NCI-H510A (cell line): Measurements from ENCODE around the gene ERC2.

Source experiments
- DNase-seq: peaks from one replicate; lab custom pipeline; 2025; lab: John Stamatoyannopoulos, UW

Gene ERC2

GRCh38 chr3:55711646-55712045 lies 756.6 kb downstream of the ERC2 start:
- DNase-seq, result no peak

GRCh38 chr3:55709411-55710012 lies 758.8 kb downstream of the ERC2 start:
- no peak for DNase-seq

GRCh38 chr3:55708921-55709320 lies 759.3 kb downstream of the ERC2 start:
- DNase-seq, result no peak

GRCh38 chr3:55708242-55708641 lies 760.0 kb downstream of the ERC2 start:
- peak; percentile 41 for DNase-seq

GRCh38 chr3:55704521-55704920 lies 763.7 kb downstream of the ERC2 start:
- no peak for DNase-seq

- no peak for DNase-seq
Observed at GRCh38 chr3:55702822-55703221, 765.4 kb downstream of the ERC2 start.

- no peak for DNase-seq
Observed at GRCh38 chr3:55701997-55702396, 766.3 kb downstream of the ERC2 start.

GRCh38 chr3:55698831-55699230 lies 769.4 kb downstream of the ERC2 start:
- no peak for DNase-seq

- DNase-seq, result no peak
Observed at GRCh38 chr3:55697177-55697865, 770.9 kb downstream of the ERC2 start.

- DNase-seq, result no peak
Observed at GRCh38 chr3:55692957-55693558, 775.2 kb downstream of the ERC2 start.

- no peak for DNase-seq
Observed at GRCh38 chr3:55692295-55692956, 775.8 kb downstream of the ERC2 start.

- DNase-seq, result no peak
Observed at GRCh38 chr3:55691141-55691540, 777.1 kb downstream of the ERC2 start.

- peak; percentile 36 for DNase-seq
Observed at GRCh38 chr3:55690726-55691125, 777.5 kb downstream of the ERC2 start.

- no peak for DNase-seq
Observed at GRCh38 chr3:55690177-55690576, 778.1 kb downstream of the ERC2 start.

- DNase-seq, result no peak
Observed at GRCh38 chr3:55688154-55688553, 780.1 kb downstream of the ERC2 start.

GRCh38 chr3:55687526-55687925 lies 780.7 kb downstream of the ERC2 start:
- DNase-seq, result no peak

- DNase-seq, result no peak
Observed at GRCh38 chr3:55686426-55687254, 781.6 kb downstream of the ERC2 start.

- no peak for DNase-seq
Observed at GRCh38 chr3:55683666-55684270, 784.5 kb downstream of the ERC2 start.

- DNase-seq, result no peak
Observed at GRCh38 chr3:55682461-55682860, 785.8 kb downstream of the ERC2 start.

GRCh38 chr3:55678546-55679216 lies 789.6 kb downstream of the ERC2 start:
- DNase-seq, result no peak

GRCh38 chr3:55676643-55677042 lies 791.6 kb downstream of the ERC2 start:
- DNase-seq, result no peak
